Erythroblast (primary cell): ENCODE data around the gene XPOT.

Experiments
- GATA1 ChIP-seq: IDR thresholded peaks from 2 replicates; pipeline ENCODE4 v1.6.1; 2011; ENCODE audit warnings: low read depth, mild to moderate bottlenecking, control low read depth, low read length, moderate library complexity
- POLR2A ChIP-seq: IDR thresholded peaks from 2 replicates; pipeline ENCODE4 v1.6.1; 2011; ENCODE audit warnings: mild to moderate bottlenecking, low read length

GRCh38 chr12:64457466-64457865 is 53.3 kb downstream of the XPOT start:
- TF ChIP-seq POLR2A (no peak), GATA1 (no peak)
